HEK293 (cell line): ENCODE data around the gene SLC25A17.

Experiments used
- CTCF ChIA-PET: fragments of 350-600 bp; formaldehyde crosslinking; extraction: SDS; loops from one replicate; lab custom pipeline; 2021; ENCODE audit warnings: antibody characterized with exemption; lab: Yijun Ruan, JAX
- POLR2A ChIA-PET: fragments of 300-600 bp; formaldehyde crosslinking; extraction: SDS; loops from one replicate; lab custom pipeline; 2020; ENCODE audit warnings: antibody characterized with exemption, inconsistent platforms; lab: Yijun Ruan, JAX
- H3K27ac ChIP-seq: fragments of 200-500 bp; sonication (Bioruptor generic); 2 replicates; pipeline ENCODE4 v1.5.1; 2014; ENCODE audit warnings: low read depth, low read length, control low read depth, inconsistent platforms; ENCODE audit errors: extremely low read depth
- H3K36me3 ChIP-seq, 2 experiments: fragments of 200-500 bp in 1 of 2; sonication (Bioruptor generic) in 1 of 2; 1 replicate in 1 of 2; 2 replicates in 1 of 2; pipeline ENCODE4 v1.5.1; 2014 to 2017; ENCODE audit warnings: inconsistent platforms in 2 of 2, low read length in 2 of 2; ENCODE audit not compliant: control insufficient read depth in 2 of 2, insufficient read depth in 1 of 2
- H3K4me1 ChIP-seq: fragments of 200-500 bp; sonication (Bioruptor generic); 2 replicates; pipeline ENCODE4 v1.5.1; 2014; ENCODE audit warnings: mild to moderate bottlenecking, low read length, inconsistent platforms; ENCODE audit not compliant: control insufficient read depth, insufficient read depth
- H3K4me3 ChIP-seq: 2 replicates; pipeline ENCODE4 v1.5.1; 2011; ENCODE audit warnings: low read depth, mild to moderate bottlenecking, control low read depth, low read length, moderate library complexity
- H3K9me3 ChIP-seq: fragments of 200-500 bp; sonication (Bioruptor generic); 2 replicates; pipeline ENCODE4 v1.5.1; 2014; ENCODE audit warnings: low read depth, low read length, inconsistent platforms; ENCODE audit not compliant: control insufficient read depth, insufficient read depth
- EGR2 ChIP-seq: fragments of 450-650 bp; formaldehyde crosslinking; IDR thresholded peaks from 2 replicates; pipeline ENCODE4 v1.5.1; 2016; ENCODE audit warnings: low read depth, missing biosample characterization, missing genetic modification characterization
- HOXC10 ChIP-seq: sonication (generic); formaldehyde crosslinking; IDR thresholded peaks from 2 replicates; pipeline ENCODE4 v1.8.1; 2023; ENCODE audit warnings: mild to moderate bottlenecking, missing genetic modification reagents
- SP2 ChIP-seq: fragments of 450-650 bp; formaldehyde crosslinking; IDR thresholded peaks from 2 replicates; pipeline ENCODE4 v1.5.1; 2016; ENCODE audit warnings: missing biosample characterization, missing genetic modification characterization
- YY1 ChIP-seq: fragments of 450-650 bp; formaldehyde crosslinking; IDR thresholded peaks from 2 replicates; pipeline ENCODE4 v1.5.1; 2018; ENCODE audit warnings: missing biosample characterization, missing genetic modification characterization
- ZBTB17 ChIP-seq: fragments of 450-650 bp; formaldehyde crosslinking; IDR thresholded peaks from 2 replicates; pipeline ENCODE4 v1.5.1; 2016; ENCODE audit warnings: missing biosample characterization, missing genetic modification characterization
- ZBTB7A ChIP-seq: fragments of 450-650 bp; formaldehyde crosslinking; IDR thresholded peaks from 2 replicates; pipeline ENCODE4 v1.5.1; 2016; ENCODE audit warnings: low read depth, missing biosample characterization, missing genetic modification characterization
- ZNF112 ChIP-seq: fragments of 450-650 bp; formaldehyde crosslinking; IDR thresholded peaks from 2 replicates; pipeline ENCODE4 v1.5.0; 2017; ENCODE audit warnings: missing biosample characterization, missing genetic modification characterization
- ZNF133 ChIP-seq: fragments of 450-650 bp; formaldehyde crosslinking; IDR thresholded peaks from 2 replicates; pipeline ENCODE4 v1.5.1; 2016; ENCODE audit warnings: missing biosample characterization, missing genetic modification characterization
- ZNF19 ChIP-seq: fragments of 450-650 bp; formaldehyde crosslinking; IDR thresholded peaks from 2 replicates; pipeline ENCODE4; 2016; ENCODE audit warnings: missing biosample characterization, missing genetic modification characterization, low read depth
- ZNF416 ChIP-seq: fragments of 450-650 bp; formaldehyde crosslinking; IDR thresholded peaks from 2 replicates; pipeline ENCODE4 v1.5.1; 2016; ENCODE audit warnings: missing biosample characterization, missing genetic modification characterization
- ZNF830 ChIP-seq: fragments of 450-650 bp; IDR thresholded peaks from 2 replicates; pipeline ENCODE4 v1.5.0; 2018; ENCODE audit warnings: missing biosample characterization, missing genetic modification characterization, low read depth, mild to moderate bottlenecking, moderate library complexity
- ZXDB ChIP-seq: fragments of 450-650 bp; formaldehyde crosslinking; IDR thresholded peaks from 2 replicates; pipeline ENCODE4 v1.5.1; 2016; ENCODE audit warnings: missing biosample characterization, missing genetic modification characterization
- TF ChIP-seq, protein P1 (sequence below): fragments of 450-650 bp; formaldehyde crosslinking; IDR thresholded peaks from 2 replicates; pipeline ENCODE4 v1.5.1; 2016; ENCODE audit warnings: missing biosample characterization, missing genetic modification characterization
- TF ChIP-seq, protein P2 (sequence below): fragments of 450-650 bp; formaldehyde crosslinking; optimal IDR thresholded peaks from 2 replicates; pipeline ENCODE3; 2016; ENCODE audit warnings: missing biosample characterization, mild to moderate bottlenecking, missing genetic modification characterization
- TF ChIP-seq, protein P3 (sequence below): fragments of 450-650 bp; formaldehyde crosslinking; IDR thresholded peaks from 2 replicates; pipeline ENCODE4 v1.5.1; 2016; ENCODE audit warnings: missing biosample characterization, missing genetic modification characterization, low read depth
- TF ChIP-seq, protein P4 (sequence below): fragments of 450-650 bp; formaldehyde crosslinking; IDR thresholded peaks from 2 replicates; pipeline ENCODE4 v1.5.1; 2016; ENCODE audit warnings: missing biosample characterization, missing genetic modification characterization
- TF ChIP-seq, protein P5 (sequence below): fragments of 450-650 bp; formaldehyde crosslinking; IDR thresholded peaks from 2 replicates; pipeline ENCODE4 v1.5.1; 2016; ENCODE audit warnings: missing biosample characterization, missing genetic modification characterization
- TF ChIP-seq, protein P6 (sequence below): fragments of 450-650 bp; formaldehyde crosslinking; conservative IDR thresholded peaks from 2 replicates; pipeline ENCODE4 v1.5.1; 2016; ENCODE audit warnings: low read depth, missing biosample characterization, missing genetic modification characterization
- TF ChIP-seq, protein P7 (sequence below): fragments of 450-650 bp; formaldehyde crosslinking; IDR thresholded peaks from 2 replicates; pipeline ENCODE4 v1.5.1; 2017; ENCODE audit warnings: missing biosample characterization, missing genetic modification characterization

Gene SLC25A17, protein sequence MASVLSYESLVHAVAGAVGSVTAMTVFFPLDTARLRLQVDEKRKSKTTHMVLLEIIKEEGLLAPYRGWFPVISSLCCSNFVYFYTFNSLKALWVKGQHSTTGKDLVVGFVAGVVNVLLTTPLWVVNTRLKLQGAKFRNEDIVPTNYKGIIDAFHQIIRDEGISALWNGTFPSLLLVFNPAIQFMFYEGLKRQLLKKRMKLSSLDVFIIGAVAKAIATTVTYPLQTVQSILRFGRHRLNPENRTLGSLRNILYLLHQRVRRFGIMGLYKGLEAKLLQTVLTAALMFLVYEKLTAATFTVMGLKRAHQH

DNA sequence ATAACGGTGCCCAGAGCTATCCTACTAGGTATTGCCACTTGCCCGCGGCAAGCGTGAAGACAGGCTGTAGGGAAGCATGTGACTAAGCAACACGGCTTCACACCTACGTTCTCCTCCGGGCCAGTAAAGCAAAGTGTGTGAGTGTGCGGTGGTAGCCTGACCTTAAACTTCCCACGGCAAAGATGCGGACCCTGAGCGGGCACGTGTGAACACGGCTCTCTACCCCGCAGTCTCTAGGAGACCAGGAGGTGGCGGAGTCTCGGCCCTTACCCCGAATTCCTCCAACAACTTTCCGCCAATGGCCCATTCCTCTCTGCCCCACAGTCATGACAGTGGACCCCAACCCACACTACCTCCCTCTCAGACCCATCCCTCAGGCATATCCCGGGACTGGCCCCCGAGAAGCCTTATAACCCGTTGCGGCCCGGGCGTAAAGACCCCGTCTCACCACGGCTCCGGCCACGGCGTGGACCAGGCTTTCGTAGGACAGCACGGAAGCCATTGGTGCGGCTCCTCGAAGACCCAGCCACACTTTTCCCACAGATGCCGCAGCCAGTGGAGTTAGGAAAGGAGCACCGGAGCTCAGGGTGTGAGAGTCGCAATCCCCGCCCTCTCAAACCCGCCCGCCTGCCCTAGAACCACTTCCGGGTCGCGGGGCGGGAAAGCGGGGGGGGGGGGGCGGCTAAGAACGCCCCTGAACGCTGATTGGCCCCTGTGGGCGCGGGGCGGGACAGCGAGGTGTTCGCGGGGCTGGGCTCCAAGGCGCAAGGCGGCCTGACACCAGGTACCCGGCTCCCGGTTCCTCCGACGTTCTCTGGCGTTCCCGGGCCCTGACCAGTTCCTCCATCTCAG is at the start of gene SLC25A17:
Gene SLC25A17 (minus strand): TSS at position 600 of the 852 bp plus-strand sequence. CDS start 98 bp downstream, at position 502.
- no peaks in the 10 kb centered on the region for H3K4me1 ChIP-seq
- H3K27ac ChIP-seq = peak within 1 kb of the TSS; percentile 91
- H3K36me3 ChIP-seq = peaks cover under 1 to 26% of the 10 kb centered on the region in 2 experiments; a peak in 2 of 3 replicates
- H3K9me3 ChIP-seq = no peaks in the 10 kb centered on the region
- CTCF ChIA-PET = interaction anchor here (0.6 to 1.7 kb wide), 10 partner anchors 11 to 421 kb away, joined by 3 to 7 read pairs (median 3); partner anchors contain the start of genes ST13 and XPNPEP3
- POLR2A ChIA-PET = interaction anchor here (0.5 to 2.1 kb wide), 21 partner anchors 8 to 1329 kb away, joined by 3 to 14 read pairs (median 4); partner anchors contain the start of genes MRTFA, ST13 and XPNPEP3
- H3K4me3 ChIP-seq = peak within 1 kb of the TSS; percentile 87
- TF ChIP-seq ZNF112 (tag by site-specific recombination) = no peak
- peak; percentile 74; the same call in 1 of the 2 replicates for TF ChIP-seq ZBTB7A (tag by site-specific recombination)
- TF ChIP-seq, protein P1, sequence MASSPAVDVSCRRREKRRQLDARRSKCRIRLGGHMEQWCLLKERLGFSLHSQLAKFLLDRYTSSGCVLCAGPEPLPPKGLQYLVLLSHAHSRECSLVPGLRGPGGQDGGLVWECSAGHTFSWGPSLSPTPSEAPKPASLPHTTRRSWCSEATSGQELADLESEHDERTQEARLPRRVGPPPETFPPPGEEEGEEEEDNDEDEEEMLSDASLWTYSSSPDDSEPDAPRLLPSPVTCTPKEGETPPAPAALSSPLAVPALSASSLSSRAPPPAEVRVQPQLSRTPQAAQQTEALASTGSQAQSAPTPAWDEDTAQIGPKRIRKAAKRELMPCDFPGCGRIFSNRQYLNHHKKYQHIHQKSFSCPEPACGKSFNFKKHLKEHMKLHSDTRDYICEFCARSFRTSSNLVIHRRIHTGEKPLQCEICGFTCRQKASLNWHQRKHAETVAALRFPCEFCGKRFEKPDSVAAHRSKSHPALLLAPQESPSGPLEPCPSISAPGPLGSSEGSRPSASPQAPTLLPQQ (tag by site-specific recombination) = peak; percentile 78
- TF ChIP-seq, protein P2, sequence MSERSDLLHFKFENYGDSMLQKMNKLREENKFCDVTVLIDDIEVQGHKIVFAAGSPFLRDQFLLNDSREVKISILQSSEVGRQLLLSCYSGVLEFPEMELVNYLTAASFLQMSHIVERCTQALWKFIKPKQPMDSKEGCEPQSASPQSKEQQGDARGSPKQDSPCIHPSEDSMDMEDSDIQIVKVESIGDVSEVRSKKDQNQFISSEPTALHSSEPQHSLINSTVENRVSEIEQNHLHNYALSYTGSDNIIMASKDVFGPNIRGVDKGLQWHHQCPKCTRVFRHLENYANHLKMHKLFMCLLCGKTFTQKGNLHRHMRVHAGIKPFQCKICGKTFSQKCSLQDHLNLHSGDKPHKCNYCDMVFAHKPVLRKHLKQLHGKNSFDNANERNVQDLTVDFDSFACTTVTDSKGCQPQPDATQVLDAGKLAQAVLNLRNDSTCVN (tag by site-specific recombination) = peak; percentile 24
- TF ChIP-seq ZNF830 (tag by site-specific recombination) = no peak
- peak; percentile 30; the same call in 1 of the 2 replicates for TF ChIP-seq ZXDB (tag by site-specific recombination)
- peak; percentile 67 for TF ChIP-seq EGR2 (tag by site-specific recombination)
- TF ChIP-seq, protein P3, sequence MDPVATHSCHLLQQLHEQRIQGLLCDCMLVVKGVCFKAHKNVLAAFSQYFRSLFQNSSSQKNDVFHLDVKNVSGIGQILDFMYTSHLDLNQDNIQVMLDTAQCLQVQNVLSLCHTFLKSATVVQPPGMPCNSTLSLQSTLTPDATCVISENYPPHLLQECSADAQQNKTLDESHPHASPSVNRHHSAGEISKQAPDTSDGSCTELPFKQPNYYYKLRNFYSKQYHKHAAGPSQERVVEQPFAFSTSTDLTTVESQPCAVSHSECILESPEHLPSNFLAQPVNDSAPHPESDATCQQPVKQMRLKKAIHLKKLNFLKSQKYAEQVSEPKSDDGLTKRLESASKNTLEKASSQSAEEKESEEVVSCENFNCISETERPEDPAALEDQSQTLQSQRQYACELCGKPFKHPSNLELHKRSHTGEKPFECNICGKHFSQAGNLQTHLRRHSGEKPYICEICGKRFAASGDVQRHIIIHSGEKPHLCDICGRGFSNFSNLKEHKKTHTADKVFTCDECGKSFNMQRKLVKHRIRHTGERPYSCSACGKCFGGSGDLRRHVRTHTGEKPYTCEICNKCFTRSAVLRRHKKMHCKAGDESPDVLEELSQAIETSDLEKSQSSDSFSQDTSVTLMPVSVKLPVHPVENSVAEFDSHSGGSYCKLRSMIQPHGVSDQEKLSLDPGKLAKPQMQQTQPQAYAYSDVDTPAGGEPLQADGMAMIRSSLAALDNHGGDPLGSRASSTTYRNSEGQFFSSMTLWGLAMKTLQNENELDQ = no peak
- TF ChIP-seq, protein P4, sequence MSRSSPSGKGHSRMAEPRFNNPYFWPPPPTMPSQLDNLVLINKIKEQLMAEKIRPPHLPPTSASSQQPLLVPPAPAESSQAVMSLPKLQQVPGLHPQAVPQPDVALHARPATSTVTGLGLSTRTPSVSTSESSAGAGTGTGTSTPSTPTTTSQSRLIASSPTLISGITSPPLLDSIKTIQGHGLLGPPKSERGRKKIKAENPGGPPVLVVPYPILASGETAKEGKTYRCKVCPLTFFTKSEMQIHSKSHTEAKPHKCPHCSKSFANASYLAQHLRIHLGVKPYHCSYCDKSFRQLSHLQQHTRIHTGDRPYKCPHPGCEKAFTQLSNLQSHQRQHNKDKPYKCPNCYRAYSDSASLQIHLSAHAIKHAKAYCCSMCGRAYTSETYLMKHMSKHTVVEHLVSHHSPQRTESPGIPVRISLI (tag by site-specific recombination) = peak; percentile 81; the same call in 1 of the 2 replicates
- TF ChIP-seq ZNF19 (tag by site-specific recombination) = no peak
- TF ChIP-seq ZBTB17 (tag by site-specific recombination) = peak; percentile 61; the same call in 1 of the 2 replicates
- TF ChIP-seq, protein P5, sequence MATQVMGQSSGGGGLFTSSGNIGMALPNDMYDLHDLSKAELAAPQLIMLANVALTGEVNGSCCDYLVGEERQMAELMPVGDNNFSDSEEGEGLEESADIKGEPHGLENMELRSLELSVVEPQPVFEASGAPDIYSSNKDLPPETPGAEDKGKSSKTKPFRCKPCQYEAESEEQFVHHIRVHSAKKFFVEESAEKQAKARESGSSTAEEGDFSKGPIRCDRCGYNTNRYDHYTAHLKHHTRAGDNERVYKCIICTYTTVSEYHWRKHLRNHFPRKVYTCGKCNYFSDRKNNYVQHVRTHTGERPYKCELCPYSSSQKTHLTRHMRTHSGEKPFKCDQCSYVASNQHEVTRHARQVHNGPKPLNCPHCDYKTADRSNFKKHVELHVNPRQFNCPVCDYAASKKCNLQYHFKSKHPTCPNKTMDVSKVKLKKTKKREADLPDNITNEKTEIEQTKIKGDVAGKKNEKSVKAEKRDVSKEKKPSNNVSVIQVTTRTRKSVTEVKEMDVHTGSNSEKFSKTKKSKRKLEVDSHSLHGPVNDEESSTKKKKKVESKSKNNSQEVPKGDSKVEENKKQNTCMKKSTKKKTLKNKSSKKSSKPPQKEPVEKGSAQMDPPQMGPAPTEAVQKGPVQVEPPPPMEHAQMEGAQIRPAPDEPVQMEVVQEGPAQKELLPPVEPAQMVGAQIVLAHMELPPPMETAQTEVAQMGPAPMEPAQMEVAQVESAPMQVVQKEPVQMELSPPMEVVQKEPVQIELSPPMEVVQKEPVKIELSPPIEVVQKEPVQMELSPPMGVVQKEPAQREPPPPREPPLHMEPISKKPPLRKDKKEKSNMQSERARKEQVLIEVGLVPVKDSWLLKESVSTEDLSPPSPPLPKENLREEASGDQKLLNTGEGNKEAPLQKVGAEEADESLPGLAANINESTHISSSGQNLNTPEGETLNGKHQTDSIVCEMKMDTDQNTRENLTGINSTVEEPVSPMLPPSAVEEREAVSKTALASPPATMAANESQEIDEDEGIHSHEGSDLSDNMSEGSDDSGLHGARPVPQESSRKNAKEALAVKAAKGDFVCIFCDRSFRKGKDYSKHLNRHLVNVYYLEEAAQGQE (tag by site-specific recombination) = no peak; the same call in 1 of the 2 replicates
- TF ChIP-seq, protein P6, sequence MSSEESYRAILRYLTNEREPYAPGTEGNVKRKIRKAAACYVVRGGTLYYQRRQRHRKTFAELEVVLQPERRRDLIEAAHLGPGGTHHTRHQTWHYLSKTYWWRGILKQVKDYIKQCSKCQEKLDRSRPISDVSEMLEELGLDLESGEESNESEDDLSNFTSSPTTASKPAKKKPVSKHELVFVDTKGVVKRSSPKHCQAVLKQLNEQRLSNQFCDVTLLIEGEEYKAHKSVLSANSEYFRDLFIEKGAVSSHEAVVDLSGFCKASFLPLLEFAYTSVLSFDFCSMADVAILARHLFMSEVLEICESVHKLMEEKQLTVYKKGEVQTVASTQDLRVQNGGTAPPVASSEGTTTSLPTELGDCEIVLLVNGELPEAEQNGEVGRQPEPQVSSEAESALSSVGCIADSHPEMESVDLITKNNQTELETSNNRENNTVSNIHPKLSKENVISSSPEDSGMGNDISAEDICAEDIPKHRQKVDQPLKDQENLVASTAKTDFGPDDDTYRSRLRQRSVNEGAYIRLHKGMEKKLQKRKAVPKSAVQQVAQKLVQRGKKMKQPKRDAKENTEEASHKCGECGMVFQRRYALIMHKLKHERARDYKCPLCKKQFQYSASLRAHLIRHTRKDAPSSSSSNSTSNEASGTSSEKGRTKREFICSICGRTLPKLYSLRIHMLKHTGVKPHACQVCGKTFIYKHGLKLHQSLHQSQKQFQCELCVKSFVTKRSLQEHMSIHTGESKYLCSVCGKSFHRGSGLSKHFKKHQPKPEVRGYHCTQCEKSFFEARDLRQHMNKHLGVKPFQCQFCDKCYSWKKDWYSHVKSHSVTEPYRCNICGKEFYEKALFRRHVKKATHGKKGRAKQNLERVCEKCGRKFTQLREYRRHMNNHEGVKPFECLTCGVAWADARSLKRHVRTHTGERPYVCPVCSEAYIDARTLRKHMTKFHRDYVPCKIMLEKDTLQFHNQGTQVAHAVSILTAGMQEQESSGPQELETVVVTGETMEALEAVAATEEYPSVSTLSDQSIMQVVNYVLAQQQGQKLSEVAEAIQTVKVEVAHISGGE (tag by site-specific recombination) = peak; percentile 69
- no peak; the same call in 1 of the 2 replicates for TF ChIP-seq HOXC10
- no peak for TF ChIP-seq ZNF416 (tag by site-specific recombination)
- peak; percentile 48 for TF ChIP-seq YY1 (tag by site-specific recombination)
- TF ChIP-seq ZNF133 (tag by site-specific recombination) = no peak
- TF ChIP-seq SP2 (tag by site-specific recombination) = peak; percentile 81
- TF ChIP-seq, protein P7, sequence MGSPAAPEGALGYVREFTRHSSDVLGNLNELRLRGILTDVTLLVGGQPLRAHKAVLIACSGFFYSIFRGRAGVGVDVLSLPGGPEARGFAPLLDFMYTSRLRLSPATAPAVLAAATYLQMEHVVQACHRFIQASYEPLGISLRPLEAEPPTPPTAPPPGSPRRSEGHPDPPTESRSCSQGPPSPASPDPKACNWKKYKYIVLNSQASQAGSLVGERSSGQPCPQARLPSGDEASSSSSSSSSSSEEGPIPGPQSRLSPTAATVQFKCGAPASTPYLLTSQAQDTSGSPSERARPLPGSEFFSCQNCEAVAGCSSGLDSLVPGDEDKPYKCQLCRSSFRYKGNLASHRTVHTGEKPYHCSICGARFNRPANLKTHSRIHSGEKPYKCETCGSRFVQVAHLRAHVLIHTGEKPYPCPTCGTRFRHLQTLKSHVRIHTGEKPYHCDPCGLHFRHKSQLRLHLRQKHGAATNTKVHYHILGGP (tag by site-specific recombination) = peak; percentile 37; the same call in 1 of the 2 replicates
